Measurements from ENCODE around the gene SEC16A.

The SEC16A gene

GRCh38 chr9:136424750-136425362, 58.0 kb downstream of the SEC16A start:
- Histone ChIP-seq H3F3A (ENCODE audit: insufficient read depth, low read length) (no peaks in the 10 kb centered on the region), H3K9me3 (replicated peaks; ENCODE audit: insufficient read depth, low read length) (no peaks in the 10 kb centered on the region), H3K27ac (ENCODE audit: low read length) (no peak overlapping the region), H3K27me3 (replicated peaks; ENCODE audit: insufficient read depth, low read length) (no peaks in the 10 kb centered on the region), H3K4me1 (ENCODE audit: low read length) (no peaks in the 10 kb centered on the region), H2AFZ (ENCODE audit: low read length) (no peak overlapping the region), H3K4me2 (ENCODE audit: low read depth, low read length) (no peak overlapping the region), H3K79me2 (ENCODE audit: low read length) (no peaks in the 10 kb centered on the region), H3K9me2 (replicated peaks; ENCODE audit: insufficient read depth, low read length) (no peaks in the 10 kb centered on the region), H3K36me3 (replicated peaks; ENCODE audit: insufficient read depth, low read length) (peaks cover 3% of the 10 kb centered on the region; the same call in 1 of the 2 replicates), H3K4me3 (ENCODE audit: low read length) (no peak overlapping the region), H3K9ac (ENCODE audit: low read length) (no peak overlapping the region), H4K20me1 (ENCODE audit: insufficient read depth, low read length) (no peaks in the 10 kb centered on the region)
- TF ChIP-seq CTCF (IDR thresholded peaks at IDR 0.05; ENCODE audit: low read length): no peak
- no peak for TF ChIP-seq EZH2 (optimal IDR thresholded peaks at IDR 0.05; ENCODE audit: low read depth, low read length)
- TF ChIP-seq EZH2phosphoT487 (IDR thresholded peaks at IDR 0.05; ENCODE audit: low read length): no peak
- no peak for DNase-seq

- Histone ChIP-seq H3K36me3 (replicated peaks; ENCODE audit: insufficient read depth, low read length) (peaks cover 3% of the 10 kb centered on the region; the same call in 1 of the 2 replicates), H2AFZ (ENCODE audit: low read length) (no peak overlapping the region), H3K9me2 (replicated peaks; ENCODE audit: insufficient read depth, low read length) (no peaks in the 10 kb centered on the region), H3K4me1 (ENCODE audit: low read length) (no peaks in the 10 kb centered on the region), H3K79me2 (ENCODE audit: low read length) (no peaks in the 10 kb centered on the region), H3K27me3 (replicated peaks; ENCODE audit: insufficient read depth, low read length) (no peaks in the 10 kb centered on the region), H3K9me3 (replicated peaks; ENCODE audit: insufficient read depth, low read length) (no peaks in the 10 kb centered on the region), H3K4me2 (ENCODE audit: low read depth, low read length) (no peak overlapping the region), H4K20me1 (ENCODE audit: insufficient read depth, low read length) (no peaks in the 10 kb centered on the region), H3K4me3 (ENCODE audit: low read length) (no peak overlapping the region), H3K9ac (ENCODE audit: low read length) (no peak overlapping the region), H3F3A (ENCODE audit: insufficient read depth, low read length) (no peaks in the 10 kb centered on the region), H3K27ac (ENCODE audit: low read length) (no peak overlapping the region)
- TF ChIP-seq EZH2phosphoT487 (IDR thresholded peaks at IDR 0.05; ENCODE audit: low read length) (no peak), CTCF (IDR thresholded peaks at IDR 0.05; ENCODE audit: low read length) (no peak), EZH2 (optimal IDR thresholded peaks at IDR 0.05; ENCODE audit: low read depth, low read length) (no peak)
- DNase-seq: no peak
These were observed 59.3 kb downstream of the SEC16A start for GRCh38 chr9:136423432-136424146.

GRCh38 chr9:136422876-136423275, 60.0 kb downstream of the SEC16A start:
- Histone ChIP-seq H3F3A (ENCODE audit: insufficient read depth, low read length) (no peaks in the 10 kb centered on the region), H3K4me1 (ENCODE audit: low read length) (no peaks in the 10 kb centered on the region), H3K9ac (ENCODE audit: low read length) (no peak overlapping the region), H3K27me3 (replicated peaks; ENCODE audit: insufficient read depth, low read length) (no peaks in the 10 kb centered on the region), H3K9me3 (replicated peaks; ENCODE audit: insufficient read depth, low read length) (no peaks in the 10 kb centered on the region), H3K79me2 (ENCODE audit: low read length) (no peaks in the 10 kb centered on the region), H3K27ac (ENCODE audit: low read length) (no peak overlapping the region), H2AFZ (ENCODE audit: low read length) (no peak overlapping the region), H3K4me2 (ENCODE audit: low read depth, low read length) (no peak overlapping the region), H4K20me1 (ENCODE audit: insufficient read depth, low read length) (no peaks in the 10 kb centered on the region), H3K9me2 (replicated peaks; ENCODE audit: insufficient read depth, low read length) (no peaks in the 10 kb centered on the region), H3K4me3 (ENCODE audit: low read length) (no peak overlapping the region), H3K36me3 (replicated peaks; ENCODE audit: insufficient read depth, low read length) (peaks cover 3% of the 10 kb centered on the region; the same call in 1 of the 2 replicates)
- no peak for TF ChIP-seq EZH2 (optimal IDR thresholded peaks at IDR 0.05; ENCODE audit: low read depth, low read length)
- no peak for TF ChIP-seq EZH2phosphoT487 (IDR thresholded peaks at IDR 0.05; ENCODE audit: low read length)
- no peak for TF ChIP-seq CTCF (IDR thresholded peaks at IDR 0.05; ENCODE audit: low read length)
- DNase-seq: no peak
